ENCODE data around the gene GBF1.
A peak's percentile ranks its signal among the peaks of the same experiment; 100 is the strongest.

GBF1 gene

GRCh38 chr10:102425444-102425843 is 180.1 kb downstream of the GBF1 start:
- DNase-seq = no peak

GRCh38 chr10:102426803-102427287 is 181.5 kb downstream of the GBF1 start:
- DNase-seq = no peak

- DNase-seq = no peak
These were observed 184.1 kb downstream of the GBF1 start for GRCh38 chr10:102429468-102429867.

GRCh38 chr10:102431452-102432124 is 186.3 kb downstream of the GBF1 start:
- peak; percentile 41 for DNase-seq
